GM21390 (cell line): ENCODE results near the gene ALDOB.

ENCODE experiments used
- ATAC-seq: cut with Tn5 transposase; IDR thresholded peaks from one replicate; pipeline ENCODE4 v1.9.1; 2021; ENCODE audit not compliant: unreplicated experiment

ALDOB gene

DNA sequence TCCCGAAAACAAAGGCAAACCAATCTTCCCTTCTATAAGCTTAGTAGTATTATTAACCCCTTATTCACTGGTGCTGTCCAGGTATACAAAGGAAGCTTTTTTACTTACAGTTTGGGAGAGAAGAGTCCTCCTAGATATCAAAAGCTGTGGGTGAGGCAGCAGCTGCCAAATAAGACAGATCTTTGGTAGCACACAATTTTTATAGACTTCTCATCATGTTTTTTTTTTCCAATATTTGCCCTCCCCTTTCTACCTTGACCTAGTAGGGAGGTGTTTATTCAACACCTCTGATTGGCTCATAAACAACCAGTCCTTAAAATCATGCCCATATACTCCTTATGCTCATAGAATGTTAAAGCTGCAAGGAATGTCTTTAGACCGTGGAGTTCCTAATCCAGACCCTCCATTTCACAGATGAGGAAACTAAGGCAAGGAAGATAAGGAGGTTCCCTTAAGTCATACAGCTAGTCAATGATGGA, at the start of gene ALDOB:
TSS of gene ALDOB (minus strand) at position 174 of the 479 bp plus-strand sequence. CDS start 4,887 bp downstream, outside the sequence.
- no peak for ATAC-seq

DNA sequence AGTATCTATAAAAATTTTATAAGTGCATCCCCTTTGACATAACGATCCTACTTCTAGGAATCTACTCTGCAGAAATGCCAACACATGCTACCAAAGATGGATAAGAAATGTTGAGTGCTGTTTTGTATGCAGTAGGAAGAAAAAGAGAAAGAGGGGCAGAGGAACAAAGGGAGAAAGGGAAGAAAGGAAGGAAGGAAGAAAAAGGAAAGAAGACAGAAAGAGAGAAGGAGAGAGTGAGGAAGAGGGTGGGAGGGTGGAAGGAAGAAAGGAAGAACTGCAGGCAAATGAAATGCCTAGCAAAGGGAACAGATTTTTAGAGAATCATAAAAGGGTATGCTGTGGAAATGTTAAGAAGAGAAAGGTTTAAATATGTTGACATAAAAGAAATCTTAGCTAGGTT, 48.5 kb upstream of the ALDOB start:
- ATAC-seq: no peak

DNA sequence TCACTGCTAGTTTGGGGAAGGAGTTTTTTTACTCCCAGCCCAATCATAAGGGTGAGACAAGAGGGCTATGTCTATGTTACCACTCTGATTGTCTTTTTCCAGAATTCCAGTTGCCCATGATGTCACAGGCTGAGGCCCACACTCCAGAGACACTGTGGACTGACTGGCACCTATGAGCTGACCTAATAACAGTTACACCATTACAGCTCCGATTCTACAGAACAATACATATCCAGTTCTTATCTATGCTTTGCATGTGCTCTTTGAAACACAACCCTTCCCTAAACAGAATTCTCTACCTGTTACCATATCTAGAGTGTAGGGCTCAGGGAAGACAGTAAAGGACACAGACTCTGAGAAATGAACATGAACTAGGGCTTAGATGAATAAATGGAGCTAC, 45.7 kb upstream of the ALDOB start:
- no peak for ATAC-seq

DNA sequence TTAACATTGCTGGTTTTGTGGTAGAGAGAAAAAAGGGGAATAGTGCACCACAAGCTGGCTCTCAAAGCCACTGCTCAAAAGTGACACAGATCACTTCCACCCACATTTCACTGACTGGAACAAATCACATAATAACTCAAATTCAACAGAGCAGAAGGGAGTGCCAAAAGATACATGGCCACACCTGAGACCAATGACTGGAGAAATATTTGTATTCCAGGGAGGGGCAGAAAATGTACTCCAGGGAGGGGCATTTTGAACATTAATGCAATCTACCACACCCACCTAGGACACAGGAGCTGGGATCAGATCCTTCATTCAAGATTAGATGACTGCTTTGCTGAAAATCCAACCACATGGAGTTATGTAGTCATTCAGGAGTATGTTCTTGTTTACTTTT, 44.8 kb upstream of the ALDOB start:
- no peak for ATAC-seq

DNA sequence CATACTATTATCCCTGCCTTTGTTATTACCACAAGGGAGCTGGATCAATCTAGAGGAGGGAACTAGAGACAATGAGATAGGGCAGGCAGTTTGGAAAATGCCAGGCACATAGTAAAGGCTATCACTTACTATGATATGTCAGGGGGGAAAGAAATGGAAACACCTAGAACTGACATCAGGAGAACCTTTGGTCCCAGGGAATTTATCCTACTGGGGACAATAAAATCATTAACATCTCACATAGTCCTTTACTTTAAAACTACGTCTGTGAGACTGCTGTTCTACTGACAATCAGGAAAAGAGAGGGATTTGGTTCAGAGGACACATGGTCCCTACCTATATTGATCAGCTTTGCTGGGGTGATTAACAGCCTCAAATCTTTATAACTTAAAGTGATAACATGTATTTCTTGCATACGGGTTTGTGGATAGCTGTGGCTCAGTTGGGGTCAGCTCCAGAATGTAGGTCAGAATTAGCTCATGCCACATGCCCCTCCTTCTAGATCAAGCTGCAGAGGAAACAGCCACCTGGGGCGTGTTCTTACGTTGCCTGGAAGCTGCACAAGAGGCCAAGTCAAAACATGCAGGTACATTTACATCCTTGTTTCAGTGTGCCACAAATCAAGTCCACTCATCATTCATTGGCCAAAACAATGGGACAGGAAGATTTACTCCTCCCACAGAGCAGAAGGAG, 43.9 kb upstream of the ALDOB start:
- ATAC-seq: no peak

DNA sequence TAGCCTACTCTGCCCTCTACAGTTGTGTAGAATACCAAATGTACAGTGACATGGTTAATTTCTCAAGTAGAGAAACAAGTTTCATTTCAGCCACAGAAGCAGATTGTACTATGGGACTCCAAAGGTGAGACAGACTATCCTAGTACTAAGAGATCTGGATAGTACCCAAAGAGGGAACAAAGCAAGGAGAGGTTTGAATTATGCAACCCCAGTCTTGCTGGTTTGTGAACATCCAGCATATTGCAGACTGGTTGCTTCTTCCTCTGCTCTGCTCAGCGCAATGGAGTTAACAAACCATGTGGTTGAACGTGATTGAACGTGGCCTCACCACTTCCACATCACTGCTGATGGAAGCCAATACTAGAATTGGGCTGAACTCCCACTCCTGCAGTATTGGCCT, 43.3 kb upstream of the ALDOB start:
- ATAC-seq: no peak

DNA sequence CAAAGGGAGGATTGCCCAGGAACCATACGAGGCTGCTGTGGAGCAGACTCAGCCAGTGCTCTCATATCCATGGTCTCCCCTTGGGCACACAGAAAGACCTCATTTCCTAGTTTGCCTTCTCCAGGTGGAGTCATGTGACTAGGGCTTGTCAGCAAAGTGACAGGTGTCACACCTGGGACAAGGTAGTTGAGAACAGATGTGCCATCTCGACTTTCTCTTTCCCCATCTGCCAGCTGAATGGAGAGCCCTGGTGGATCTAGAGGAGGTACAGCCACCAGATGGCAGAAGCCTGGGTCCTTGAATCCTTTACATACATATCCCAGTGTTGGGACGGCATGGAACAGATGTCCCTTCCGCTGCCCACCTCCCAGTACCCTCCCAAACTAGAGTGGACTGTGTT, 42.9 kb upstream of the ALDOB start:
- no peak for ATAC-seq

DNA sequence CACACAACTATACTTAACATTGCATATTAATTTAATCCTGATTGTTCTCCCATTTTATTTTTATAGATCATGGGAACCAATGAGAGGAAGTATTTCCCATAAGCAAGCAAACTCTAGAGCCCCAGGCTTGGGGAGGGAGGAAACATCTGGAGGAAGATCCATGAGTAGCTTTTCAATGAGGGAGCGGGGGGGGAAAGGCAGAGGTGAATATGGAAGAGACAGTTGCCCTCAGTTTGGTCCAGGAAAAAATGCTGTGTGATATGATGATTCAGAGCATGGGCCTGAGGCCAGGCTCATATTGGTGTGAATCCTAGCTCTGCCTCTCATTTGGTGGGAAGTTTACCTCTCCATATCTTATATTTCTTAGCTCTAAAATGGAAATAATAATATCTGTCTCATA, 42.2 kb upstream of the ALDOB start:
- no peak for ATAC-seq

DNA sequence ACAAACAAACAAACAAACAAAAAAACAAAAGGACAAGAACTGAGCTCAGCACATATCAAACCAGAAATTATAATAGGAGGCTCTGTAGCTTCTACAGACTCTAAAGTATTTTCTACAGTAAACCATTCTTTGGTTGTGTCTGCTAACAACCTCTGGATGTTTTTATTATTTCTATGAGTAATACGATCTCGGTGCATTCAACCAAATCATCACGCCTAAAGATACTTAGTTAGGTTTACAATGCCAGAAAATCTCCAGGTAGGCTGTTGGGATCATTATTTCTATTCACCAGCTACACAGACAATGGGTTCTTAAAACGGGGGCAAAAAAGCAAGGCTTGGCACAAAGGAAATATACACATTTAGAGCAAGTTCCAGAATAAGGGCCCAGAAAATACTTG, 41.6 kb upstream of the ALDOB start:
- no peak for ATAC-seq

DNA sequence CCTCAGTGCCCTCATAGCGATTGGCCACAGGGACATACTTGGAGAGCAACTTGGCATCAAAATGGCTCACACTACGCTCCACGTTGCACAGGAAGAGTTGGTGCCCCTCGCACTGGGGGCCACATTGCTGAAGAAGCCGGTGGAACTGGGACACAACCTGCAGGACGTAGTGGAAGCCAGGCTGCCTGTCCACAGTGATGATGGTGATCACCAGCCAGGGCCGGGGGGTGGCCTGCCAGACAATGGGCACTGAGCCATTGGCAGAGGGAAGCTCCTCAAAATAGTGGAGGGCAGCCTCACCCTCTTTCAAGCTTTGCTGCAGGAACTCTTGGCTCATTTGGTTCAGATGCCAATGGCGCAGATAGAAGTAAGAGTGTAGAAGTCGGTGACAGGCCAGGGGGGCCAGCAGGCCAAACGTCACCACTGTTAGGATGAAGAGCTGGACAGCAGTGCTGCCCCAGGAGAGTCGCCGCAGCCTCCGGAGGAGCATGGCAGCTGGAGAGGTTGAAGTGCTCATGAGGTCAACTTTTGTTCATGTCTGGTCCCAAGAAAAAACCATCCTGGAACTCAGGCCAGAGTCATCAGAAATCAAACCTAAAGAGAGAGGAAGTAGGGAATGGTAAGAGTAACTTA, 41.1 kb upstream of the ALDOB start:
- no peak for ATAC-seq

DNA sequence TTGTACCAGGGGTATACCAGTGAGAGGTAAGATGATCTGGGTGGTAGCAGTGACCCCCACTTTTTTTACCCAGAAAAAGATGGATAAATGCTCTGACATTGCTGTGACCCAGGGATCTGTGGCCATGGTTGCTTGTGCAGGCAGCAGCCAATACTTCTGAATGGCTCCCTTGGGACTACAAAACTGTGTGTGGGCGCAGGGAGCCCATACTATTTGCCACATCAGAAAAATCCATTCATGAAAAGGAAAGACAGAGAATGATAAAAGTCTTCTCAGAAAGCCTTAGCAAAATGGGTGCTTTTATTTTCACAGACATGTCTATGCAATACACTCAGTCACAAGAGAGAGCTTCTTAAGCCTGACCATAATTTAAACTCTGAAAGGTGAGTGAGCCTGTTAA, 37.3 kb upstream of the ALDOB start:
- no peak for ATAC-seq

DNA sequence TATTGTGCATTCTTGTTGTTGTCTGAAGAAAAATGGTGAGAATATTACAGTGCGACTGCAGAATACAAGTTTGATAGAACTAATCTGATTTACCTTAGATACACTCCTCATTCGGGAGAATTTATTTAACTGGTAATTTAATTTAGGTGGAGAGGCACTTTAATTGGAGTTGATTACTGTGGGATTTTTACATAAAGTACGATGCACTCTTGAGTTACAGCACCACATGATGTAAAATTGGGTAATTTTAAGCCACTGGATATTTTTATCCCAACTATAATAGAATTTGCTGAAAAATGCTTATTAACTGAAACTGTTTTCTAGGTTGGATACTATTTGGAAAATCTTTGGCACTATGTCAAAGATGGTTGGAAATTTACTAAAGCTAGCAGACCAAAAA, 35.4 kb upstream of the ALDOB start:
- no peak for ATAC-seq

DNA sequence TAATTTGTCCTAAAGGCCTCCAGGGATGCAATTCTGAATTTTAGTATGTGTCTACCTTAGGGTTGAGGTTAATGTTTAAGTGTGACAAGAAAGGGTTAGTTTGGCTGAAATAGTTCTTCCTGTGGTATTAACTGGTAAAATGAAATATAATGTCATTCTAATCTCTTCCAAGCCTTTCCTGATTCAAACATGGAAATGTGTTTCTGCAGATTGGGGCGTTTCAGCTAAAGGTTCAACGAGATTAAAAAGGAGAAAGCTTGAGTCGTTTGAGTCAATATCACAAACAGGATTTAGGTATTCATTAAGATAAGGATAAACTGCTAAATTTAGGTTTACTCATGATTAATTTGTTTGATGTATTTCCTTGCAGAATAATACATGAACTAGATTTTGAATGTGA, 34.4 kb upstream of the ALDOB start:
- ATAC-seq: no peak

DNA sequence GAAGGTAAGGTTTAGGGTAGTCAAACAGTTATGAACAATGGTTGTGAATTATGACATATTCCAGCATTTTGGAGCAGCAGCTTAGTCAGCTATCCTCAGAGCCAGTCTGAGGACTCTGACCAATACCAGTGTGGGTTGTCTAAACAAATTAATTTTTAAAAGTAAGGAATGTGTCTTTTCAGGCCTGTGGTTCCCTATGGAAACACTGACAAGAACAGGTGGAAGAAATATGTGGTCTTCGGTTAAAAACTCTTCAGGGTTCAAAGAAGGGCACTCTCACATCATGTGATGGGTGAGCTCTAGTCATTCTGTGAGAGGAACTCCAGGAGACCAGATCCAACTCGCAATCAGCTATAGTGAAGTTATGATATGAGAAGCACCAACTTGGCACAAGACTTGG, 33.5 kb upstream of the ALDOB start:
- no peak for ATAC-seq

DNA sequence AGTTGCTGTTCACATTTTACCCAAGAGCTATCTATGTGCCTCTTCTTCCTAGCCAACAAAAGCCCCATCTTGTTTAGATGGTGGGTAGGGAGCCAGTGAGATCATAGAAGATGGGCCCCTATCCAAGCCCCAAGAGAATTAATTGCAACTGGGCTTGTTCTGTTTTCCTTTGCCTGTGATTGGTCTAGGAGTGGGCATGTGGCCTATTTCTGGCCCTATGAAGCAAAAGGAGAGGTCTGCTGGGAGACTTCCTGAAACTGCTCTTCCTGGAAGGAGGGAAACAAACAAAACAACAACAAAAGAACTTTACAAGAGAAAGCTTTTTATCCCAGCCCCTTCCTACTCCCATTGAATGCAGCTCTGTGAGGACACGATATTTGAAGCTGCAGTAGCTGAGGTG, 32.5 kb upstream of the ALDOB start:
- ATAC-seq: no peak

DNA sequence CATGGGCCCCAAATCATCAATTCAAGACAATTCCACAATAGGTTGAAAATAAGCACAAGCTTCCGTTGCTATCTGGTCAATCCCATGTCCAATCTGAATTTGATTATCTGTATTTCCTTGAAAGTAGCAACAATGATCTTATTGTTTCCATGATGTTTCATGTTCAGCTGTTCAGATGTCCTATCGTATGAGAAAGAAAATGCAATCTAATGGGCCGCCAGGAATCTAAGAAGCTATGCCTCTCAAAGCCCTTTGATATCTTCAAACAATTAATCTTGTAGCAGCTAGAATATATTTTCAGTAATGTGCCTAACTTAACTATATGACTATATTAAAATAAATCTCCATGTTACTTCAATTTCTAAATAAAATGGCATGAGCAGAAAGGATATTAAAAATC, 32.1 kb upstream of the ALDOB start:
- no peak for ATAC-seq

DNA sequence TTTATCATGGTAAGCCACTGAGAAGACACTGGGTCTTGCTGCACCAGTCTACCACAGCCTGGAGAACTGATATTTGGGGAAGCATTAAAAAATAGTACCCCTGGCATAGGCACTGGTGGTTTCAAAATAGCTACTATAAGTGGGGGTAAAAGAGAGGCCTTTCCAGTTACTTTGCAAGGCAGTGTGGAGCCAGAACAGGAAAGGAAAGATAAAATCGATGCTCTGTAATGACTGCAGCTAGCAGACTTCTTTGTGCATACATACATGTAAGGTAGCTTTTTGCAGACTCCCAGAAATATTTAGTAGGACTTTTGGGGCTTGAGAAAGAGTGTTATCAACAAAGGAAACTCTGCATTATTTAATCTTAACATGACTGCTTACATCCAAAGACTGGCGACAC, 31.3 kb upstream of the ALDOB start:
- ATAC-seq: no peak

DNA sequence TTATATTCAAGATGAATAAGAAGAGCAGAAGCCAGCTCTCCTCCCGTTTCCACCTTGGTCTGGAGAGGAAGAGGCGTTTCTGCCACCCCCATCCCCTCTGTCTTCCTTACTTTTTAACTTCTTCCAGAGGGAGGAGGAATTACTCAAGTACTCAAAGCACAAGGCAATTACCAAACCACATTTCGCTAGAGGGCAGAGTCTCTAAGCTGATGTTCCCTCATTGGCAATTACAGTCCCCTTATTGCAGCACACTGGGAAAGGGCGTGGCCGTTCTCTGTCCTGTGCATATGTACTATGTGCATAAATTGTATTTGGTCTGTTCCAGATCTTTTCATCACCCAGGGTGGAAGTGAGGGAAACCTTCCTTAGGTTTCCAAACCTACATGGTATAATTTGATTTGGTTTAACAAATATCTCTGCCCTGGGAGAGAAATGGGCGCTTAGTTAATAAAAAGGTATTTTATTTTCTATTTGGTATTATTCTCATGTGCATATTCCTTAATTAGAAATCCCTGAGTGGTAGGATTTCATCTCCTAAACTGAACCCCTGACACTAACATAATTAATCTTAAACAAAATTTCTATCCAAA, 29.8 kb upstream of the ALDOB start:
- ATAC-seq: no peak

DNA sequence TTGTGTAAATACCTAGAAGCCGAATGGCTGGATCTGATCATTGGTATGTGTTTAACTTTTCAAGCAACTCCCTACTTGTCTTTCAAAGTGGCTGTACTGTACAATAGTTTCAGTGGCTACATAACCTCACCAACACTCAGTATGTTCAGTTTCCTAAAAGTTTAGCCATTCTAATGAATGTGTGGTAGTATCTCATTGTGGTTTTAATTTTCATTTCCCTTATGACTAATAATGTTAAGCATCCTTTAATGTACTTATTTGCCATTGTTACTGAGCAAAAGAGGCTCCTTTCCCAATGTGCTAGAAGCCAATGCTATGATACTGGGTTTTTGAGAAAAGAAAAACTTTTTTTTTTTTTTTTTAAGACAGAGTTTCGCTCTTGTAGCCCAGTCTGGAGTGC, 27.8 kb upstream of the ALDOB start:
- ATAC-seq: no peak

DNA sequence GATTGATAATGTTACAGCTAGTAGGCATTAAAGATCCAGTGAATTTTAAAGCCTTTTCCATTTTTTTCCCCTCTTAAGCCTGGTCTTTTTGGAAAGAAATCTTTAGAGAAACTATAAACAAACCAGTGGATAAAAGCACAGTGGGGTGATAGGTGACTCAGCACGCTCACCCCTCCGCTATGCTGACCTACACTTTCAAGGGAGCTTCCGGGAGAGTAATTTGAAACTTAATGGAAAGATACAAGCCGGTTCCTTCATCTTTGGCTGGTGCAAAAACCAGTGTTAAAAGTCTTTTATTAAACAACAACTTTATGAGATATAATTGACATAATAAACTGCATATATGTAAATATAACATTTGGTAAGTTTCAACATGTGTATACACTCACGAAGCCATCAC, 27.0 kb upstream of the ALDOB start:
- no peak for ATAC-seq

DNA sequence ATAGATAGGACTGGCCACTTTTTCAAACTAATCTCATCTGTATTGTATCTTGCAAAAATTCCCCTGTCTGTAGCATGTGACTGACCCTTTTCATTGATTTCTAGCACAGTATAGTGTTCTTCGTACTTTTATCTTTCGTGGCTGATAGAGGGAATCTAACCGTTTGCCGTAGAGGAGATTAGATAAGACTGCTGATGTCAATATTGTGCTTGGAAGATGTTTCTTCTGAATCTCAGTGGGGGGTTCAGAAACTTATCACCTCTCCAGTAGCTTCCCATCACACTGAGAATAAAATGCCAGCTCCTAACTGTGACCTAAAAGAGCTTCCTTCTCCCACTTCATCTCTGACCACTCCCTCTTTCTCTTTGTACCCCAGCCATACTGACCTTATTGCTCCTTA, 25.4 kb upstream of the ALDOB start:
- ATAC-seq: no peak

DNA sequence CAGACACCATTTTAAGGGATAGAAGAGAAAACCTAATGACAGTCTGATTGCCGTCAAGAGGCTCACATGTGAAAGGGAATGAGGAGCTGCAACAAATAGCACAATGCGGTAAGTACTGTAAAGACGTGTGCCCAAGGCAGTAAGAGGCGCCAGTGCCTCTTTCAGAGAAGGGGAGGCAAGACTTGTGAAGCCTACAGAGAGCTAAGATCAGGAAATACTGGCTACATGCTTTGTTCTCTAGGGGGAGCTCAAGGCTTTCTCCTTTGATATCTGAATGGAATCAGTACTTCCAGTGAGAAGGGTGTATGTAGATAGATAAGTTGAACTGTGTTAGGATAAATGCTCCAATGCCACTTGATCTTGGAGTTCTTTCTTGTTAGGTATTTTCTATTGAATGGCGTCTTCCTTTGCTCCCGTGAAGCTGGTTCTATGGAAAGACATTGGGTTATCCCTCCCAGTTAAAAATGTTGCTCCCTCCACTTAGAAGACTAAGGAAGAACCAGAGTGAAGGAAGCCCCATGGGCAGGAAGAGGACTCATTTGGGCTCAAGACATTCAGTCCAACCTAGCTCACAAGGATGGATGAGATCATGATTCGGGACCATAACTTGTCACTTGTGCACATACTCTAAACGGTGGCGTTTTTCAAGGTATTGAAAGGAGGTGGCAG, 23.5 kb upstream of the ALDOB start:
- ATAC-seq: peak; percentile 85
